NCI-H1694 (cell line): ENCODE measurements around the gene ZDHHC24.
A peak's percentile ranks its signal among the peaks of the same experiment; 100 is the strongest.

Experiments
- DNase-seq: peaks from one replicate; lab custom pipeline; 2025; lab: John Stamatoyannopoulos, UW

The ZDHHC24 gene

DNA sequence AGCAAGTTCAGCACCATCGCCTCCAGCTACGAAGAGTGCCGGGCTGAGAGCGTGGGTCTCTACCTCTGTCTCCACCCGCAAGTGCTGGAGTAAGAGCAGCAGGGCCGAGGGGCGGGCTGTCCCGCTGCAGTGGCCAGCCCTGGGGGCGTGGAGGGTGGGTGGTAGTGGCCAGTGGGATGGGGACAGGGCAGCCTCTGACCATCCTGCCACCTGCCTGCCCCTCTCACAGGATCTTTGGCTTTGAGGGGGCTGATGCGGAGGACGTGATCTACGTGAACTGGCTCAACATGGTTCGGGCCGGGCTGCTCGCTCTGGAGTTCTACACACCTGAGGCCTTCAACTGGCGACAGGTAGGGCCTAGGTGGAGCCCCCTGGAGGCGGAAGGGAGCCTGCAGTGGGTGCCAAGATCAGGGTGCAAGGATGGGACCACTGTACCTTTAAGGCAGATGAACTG lies 50.4 kb downstream of the ZDHHC24 start:
- no peak for DNase-seq

DNA sequence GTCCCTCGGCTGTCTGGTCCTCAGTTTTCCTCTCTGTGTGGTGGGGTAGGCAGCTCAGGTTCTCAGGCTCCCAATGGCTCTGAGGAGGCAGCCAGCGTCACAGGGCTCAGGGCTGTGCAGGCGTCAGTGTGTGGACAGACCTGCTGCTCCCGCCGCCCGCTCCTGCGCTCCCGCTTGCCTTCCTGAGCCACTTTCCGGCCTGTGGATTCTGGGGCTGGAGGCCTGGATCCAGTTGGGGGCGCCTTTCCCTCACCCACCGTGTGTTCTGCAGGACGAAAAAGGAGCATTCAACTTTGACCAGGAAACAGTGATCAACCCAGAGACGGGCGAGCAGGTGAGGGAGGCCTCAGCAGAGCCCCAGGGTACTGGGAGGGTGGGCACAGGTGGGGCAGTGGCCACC lies 50.9 kb downstream of the ZDHHC24 start:
- no peak for DNase-seq

DNA sequence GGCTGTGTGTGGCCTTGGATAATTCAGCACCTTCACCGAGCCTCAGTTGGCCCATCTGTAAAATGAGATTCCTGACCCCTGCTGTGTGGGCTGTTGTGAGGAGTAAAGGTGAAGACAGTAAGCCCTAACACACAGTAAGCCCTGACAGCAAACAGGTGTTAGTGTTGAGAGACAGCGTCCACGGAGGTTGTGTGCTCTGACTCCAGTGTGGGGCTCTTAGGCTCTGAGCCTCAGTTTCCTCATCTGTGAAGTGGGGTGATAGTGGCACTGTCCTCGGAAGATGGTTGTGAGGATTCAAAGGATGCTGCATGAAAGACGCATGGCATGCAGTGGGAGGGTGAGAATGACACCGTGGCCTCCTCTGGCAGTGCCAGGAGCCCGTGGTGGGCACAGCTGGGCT lies 51.4 kb downstream of the ZDHHC24 start:
- no peak for DNase-seq

DNA sequence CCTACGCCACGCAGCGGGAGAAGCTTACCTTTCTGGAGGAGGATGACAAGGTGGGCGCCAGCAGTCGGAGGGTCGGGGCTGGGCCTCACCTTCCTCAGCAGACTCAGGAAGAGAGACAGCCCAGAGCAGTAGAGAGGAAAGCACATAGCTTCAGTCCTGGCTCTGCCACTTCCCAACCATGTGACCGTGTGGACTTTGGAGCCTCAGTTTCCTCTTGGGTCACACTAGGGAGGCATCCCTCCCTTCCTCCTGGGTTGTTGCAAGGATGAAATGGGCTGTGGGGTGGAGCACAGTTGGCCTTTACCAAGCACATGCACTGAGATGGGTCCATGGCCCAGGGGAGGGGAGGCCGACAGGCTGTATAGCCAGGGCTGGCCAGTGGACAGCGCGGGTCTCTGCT lies 52.7 kb downstream of the ZDHHC24 start:
- DNase-seq: no peak

DNA sequence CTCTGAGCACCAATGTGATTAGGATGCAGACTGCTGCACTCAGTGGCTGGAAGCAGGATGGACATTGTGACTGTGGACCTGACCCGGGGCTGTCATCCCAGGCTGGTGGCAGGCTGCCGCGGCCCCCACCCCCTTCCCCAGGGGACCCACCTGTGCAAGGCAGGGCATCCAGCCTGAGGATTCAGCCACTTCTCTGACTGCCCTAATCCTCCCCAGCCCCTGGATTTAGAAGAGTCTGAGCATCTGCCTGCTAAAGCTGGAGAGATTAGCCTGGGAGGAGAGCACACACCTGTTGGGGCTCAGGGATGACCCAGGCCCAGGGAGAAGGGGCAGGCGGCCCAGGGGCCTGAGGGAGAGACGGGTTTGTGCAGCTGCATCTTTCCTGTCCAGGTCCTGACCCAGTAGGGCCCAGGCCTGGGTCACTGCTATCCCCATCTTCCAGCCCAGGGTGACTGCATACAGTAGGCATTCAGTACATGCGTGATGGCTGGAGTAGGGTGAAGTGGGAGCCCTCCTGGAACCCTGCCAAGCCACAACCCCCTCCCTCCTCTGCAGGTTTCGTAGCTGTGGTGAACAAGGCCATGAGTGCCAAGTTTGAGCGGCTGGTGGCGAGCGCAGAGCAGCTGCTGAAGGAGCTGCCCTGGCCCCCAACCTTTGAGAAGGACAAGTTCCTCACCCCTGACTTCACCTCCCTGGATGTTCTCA lies 53.5 kb downstream of the ZDHHC24 start:
- DNase-seq: no peak

DNA sequence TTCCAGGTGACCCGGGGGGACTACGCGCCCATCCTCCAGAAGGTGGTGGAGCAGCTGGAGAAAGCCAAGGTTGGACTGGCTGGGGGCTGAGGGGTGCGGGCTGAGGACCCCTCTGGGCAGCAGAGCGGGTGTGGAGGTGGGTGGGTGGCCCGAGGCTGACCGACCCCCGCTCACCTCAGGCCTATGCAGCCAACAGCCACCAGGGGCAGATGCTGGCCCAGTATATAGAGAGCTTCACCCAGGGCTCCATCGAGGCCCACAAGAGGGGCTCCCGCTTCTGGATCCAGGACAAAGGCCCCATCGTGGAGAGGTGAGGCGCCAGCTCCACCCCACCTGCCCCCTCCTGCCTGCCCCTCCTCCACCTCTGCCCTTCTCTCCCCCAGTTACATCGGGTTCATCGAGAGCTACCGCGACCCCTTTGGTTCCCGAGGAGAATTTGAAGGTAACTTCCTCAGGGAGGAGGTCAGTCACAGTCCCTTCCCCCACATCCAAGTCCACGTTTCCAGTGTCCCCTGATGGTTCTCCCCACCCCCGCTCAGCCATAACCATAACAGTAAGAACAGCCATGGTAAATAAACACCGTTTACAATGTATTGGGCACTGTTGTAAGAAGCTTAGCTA lies 54.4 kb downstream of the ZDHHC24 start:
- no peak for DNase-seq

DNA sequence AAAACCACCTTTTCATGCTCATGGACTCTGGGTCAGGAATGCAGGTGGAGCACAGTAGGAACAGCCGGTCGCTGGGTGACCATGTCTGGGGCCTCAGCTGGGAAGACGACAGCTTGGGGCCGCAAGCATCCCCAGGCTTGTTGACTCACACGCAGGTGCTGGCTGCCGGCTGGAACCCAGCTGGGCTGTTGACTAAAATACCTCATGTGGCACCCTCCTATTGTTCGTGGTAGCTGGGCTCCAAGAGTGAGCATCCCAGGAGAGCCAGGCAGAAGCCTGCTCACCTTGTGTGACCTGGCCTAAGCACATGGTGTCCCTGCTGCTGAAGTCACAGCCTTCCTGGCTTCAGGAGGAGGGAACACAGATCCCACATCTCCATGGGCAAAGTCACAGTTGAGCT lies 56.2 kb downstream of the ZDHHC24 start:
- DNase-seq: no peak

DNA sequence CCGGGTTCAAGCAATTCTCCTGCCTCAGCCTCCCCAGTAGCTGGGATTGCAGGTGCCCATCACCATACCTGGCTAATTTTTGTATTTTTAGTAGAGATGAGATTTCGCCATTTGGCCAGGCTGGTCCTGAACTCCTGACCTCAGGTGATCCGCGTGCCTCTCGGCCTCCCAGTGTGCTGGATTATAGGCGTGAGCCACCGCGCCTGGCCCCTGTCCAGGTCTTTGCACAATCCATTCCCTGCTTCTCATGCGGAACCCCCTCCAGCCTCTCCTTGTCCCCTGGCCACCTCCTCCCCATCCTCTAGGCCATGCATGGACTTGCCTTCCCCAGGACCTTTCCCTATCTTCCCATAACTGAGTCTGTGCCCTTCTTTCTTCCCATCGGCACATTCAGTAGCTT lies 56.9 kb downstream of the ZDHHC24 start:
- DNase-seq: no peak

DNA sequence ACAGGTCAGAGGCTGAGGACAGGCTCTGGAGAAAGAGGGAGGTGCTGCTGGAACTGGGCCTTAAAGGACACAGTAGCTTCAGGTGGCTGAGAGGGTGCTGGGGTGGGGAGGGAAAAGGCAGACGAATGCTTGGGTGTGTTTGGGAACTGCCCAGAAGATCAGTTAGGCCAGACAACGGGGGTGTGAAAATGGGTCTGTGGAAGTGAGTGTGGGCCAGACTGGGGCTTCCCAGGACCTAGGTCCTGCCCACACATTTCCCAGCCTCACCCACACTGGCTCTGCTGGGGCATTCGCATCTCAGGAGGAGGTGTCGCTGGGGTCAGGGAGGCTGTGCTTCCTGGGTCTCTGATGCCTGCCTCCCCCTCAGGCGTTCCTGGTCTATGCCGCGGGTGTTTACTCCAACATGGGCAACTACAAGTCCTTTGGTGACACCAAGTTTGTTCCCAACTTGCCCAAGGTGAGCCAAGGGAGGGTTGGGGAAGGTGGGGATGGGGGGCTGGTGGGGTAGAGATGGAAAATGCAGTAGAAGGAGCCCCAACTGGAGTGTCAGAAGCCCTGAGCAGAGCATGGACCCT lies 61.0 kb downstream of the ZDHHC24 start:
- DNase-seq: no peak

DNA sequence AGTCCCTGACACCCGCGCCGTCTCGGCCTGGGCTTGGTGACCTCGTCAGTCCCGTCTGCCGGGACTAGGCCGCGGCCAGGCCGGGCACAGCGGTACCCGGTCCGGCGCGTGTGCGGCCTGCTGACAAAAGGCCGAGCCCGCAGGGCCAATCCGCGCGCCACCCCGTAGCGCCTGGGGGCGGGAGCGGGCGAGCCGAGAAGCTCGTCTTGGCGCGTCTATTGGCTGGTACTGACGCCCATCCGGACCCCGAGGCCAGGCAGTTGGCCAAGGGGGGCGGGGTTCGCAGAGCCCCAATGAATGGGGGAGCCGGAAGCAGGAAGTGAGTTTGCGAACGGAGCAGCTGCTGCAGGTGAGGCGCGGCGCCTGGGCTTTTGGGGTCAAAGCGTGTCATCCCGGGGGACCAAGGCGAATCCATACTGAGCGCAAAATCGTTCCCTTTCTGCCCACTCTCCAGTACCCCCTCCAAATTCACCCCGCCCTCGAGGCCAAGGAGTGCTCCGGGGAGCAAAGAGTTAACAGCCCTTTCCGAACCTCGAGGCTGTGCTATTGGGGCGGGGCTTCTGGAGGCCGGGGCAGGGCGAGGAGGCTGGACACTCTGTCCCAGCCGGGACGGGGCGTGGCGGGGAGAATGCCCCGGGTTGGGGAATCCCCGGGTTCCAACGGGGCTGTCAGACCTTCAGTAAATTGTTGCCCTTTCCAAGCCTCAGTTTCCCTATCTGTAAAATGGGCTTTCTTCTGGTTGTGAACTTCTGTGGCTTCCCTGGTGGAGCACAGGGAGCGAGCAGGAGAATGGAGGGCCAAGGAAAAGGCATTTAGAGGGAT lies 65.5 kb downstream of the ZDHHC24 start, which contains the start of gene DPP3:
DPP3 (plus strand) TSS at position 318 of the 822 bp plus-strand sequence. CDS start 1,767 bp downstream, outside the sequence.
- DNase-seq: peak; percentile 78

DNA sequence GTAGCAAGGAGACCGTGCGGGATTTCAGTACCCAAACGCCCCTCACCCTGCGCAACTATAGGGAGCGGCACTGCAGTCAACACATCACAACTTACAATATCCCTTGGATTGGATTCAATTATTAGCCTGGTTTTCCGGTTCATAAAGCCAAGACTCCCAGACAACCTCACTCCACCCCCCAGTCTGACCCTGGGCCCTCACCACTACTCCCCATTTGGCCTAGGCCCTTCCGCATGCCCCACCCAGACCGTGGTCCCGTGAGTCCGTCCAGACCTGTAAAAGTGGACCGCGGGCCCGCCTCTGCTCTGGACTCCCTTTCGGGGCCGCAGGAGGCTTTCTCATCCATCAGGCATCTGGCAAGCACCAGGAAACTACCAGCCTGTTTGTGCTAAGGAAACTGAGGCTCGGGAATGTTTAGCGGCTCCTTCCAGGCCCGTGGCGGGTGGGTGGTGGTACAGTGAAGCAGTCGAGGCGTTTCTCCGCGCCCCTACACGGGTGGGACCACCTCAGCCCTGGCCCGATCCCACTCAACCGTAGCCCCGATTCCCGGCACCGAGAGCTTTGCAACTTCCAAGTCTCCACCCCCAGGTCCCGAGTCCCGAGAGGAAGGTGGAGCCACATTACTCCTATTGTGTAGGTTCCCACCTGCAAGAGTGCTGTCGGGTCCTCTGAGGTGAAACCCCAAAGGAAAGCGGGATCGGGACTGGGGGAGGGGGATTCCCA lies 66.3 kb downstream of the ZDHHC24 start:
- peak; percentile 53 for DNase-seq

DNA sequence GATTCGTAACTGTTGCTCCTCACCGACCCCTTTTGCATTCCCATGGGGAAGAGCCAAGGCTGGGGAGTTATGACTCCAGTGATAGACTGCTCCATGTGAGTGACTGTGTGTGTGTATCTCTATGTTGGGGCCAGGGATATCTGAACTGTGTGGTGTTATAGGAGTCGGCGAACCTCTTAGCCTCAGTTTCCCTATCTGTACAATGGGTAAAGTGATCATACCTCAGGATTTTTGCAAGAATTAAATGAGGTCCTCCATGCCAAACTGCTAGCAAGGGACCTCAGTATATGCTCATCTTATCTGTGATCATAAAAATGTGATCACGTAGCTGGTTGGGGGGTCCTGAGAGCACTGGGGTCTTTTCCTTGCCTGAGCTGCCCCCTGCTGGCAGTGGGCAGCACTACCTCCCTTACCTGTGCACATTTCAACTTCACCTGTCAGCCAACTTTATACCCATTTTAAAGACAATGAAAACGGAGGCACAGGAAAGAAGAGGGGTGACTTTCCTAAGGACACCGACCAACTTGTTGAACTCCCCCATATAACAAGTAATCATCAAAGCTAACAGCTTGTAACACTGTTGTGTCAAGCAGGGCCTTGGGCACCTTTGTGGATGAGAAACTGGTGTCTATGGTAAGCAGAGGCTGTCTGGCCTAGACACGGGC lies 67.0 kb downstream of the ZDHHC24 start:
- no peak for DNase-seq

DNA sequence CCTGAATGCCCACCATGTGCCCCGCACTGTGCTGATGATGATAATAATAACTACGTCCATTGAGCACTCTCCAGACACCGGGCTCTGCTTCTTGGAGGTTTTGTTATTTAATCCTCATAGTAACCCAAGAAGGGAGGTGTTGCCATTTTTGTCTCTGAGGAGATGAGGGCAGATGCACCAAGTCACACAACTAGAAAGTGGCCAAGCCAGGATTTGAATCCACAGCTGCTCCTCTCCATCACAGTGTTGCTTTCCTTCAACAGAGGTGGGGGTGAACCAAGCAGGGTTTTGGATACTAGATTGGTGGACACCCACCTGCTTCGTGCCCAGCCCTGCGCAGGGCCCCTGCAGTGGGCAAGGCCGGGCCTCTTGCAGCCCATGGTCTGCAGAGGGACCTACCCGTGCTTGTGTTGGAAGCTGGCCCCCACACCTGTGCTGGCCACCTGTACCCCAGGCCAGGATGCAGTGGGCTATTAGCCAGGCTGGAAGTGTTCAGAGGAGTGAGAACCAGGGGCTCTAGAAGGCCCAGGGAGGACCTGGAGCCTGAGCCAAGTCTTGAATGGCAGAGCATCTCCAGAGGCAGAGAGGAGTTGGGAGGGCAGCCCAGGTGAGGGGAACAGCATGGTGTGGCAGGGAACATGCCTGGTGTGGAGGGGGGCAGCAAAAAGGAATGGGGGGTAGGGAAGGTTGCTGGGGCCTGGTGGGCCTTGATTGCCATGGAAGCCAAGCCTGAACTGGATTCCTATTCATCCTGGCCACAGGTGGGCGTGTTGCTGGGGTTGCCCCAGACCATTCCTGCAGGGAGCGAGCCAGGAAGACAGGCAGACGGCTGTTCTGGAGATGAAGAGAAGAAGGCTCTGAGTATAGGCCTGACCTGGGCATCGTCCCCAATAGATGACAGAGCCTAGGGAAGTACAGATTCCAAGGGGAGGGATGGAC lies 68.3 kb downstream of the ZDHHC24 start:
- no peak for DNase-seq

DNA sequence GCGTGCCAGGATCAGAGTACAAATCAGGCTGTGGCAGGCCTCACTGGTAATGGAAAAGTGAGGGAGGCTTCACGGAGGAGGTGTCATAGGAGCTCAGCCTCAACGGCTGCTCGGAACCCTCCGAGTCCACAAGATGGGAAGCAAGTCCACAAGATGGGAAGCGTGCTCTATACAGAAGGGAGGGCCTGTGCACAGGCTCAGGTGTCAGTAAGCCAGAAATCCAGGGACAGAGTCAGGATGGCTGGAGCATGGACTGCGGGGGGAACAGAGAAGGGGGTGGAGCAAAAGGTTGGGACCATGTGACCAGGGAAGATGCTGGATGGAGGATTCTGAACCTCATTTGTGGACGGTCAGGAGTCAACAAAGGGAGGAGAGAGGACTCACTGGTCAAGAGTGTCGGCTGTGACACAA lies 69.0 kb downstream of the ZDHHC24 start:
- no peak for DNase-seq

DNA sequence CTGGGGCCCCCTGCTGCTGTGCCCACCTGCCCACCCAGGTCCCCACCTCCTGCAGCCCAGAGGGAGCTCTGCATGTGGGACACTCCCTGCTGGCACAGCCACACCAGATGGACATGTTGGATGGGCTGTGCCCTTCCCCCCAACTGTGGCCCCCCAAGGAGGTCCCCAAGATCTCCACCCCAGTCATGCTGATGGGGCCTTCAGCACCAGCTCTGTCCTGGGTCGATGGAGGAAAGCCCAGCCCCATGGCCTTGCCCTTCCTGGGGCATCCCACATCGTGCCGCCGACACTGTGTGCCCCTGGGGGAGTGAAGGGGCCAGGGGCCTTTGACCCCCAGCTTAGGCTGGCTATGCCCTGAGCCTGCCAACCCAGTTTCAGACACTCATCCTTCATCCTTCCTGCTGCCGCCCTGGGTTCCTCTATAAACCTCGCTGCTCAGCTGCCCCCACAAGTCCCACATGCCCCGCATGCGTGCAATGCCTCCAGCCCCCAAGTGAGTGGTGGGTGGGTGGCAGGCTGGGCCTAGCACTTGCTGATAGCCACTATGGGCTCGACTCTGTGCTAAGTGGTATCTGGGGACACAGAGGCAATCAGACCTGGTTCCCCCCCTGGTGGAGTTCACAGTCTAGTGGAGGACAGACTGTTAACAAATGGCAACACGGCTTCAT lies 69.5 kb downstream of the ZDHHC24 start:
- DNase-seq: no peak

DNA sequence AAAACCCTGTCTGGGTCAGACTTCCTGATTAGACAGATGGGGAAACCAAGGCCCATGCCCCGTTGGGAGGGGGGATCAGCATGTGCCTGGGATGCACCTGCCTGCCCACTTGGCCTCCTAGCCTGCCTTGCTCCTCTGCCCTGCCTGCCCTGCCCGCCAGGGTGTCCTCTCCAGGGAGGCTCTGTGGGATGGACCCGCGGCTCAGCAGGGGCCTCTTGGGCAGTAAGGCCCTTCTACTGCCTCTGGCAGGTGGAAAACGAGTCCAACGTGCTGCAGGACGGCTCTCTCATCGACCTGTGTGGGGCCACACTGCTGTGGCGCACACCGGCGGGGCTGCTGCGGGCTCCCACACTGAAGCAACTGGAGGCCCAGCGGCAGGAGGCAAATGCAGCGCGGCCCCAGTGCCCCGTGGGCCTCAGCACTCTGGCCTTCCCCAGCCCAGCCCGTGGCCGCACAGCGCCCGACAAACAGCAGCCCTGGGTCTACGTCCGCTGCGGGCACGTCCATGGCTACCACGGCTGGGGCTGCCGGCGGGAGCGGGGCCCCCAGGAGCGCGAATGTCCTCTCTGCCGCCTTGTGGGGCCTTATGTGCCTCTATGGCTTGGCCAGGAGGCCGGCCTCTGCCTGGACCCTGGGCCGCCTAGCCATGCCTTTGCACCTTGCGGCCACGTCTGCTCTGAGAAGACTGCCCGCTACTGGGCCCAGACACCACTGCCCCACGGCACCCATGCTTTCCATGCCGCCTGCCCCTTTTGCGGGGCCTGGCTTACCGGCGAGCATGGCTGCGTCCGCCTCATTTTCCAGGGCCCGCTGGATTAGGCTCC lies 70.3 kb downstream of the ZDHHC24 start:
- no peak for DNase-seq

DNA sequence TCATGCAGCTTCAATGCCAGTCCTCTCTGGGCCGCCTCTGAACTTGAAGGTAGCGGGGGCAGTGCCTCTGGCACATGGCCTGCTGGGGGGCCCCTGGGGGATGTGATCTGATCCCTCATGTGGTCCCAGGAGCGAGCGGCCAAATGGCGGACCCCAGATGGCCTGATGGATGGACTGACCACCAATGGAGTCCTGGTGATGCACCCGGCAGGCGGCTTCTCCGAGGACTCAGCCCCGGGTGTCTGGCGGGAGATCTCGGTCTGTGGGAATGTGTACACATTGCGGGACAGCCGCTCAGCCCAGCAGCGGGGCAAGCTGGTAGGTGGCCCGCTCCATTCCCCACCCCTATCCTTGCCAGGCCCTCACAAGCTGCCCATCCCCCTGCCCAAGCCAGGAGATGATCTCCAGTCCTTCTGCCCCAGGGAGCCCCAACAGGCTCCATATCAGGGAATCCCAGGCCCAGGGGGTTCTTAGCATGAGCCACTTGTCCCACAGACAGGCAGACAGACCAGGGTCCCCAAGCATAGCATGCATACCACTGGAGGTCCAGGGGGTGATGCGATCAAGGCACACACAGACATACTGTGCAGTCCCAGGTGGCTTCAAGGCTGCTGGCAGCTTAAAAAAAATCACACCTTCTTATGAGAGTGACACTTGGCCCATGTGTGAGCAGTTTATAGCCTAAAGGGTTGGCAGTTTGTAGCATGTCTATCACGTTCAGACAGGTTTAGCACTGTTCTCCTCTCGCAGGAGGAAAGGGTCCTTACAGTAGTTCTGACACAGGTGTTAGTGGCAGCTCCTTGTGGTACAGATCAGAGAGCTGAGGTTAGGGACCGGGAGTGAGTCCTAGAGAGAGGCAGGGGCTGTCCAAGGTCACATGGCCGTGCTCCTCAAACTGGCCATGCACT lies 72.0 kb downstream of the ZDHHC24 start:
- DNase-seq: no peak

DNA sequence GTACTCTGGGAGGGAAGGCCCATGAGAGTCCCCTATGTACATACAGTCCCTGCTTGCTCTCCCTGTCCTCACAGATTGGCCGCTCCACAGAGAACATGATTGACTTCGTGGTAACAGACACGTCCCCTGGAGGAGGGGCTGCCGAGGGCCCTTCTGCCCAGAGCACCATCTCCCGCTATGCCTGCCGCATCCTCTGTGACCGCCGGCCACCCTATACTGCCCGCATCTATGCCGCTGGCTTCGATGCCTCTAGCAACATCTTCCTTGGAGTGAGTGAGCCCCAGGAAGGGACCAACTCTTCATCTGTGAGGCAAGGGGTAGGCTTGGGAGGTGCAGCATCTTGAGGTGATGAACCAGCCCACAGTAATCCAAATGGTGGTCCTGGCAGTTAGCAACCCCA lies 72.7 kb downstream of the ZDHHC24 start:
- DNase-seq: no peak
